ENCODE measurements around the gene AMBN. TPM values are rescaled to one million over a fixed set of nuclear protein-coding genes. Genes with fewer than 3 reads are reported as not detected.
A peak's percentile ranks its signal among the peaks of the same experiment; 100 is the strongest.
"Not testable (repeated sequence)": the region's sequence is repeated elsewhere in the genome, so short reads cannot be mapped to it uniquely, and the experiment has no call there.

Gene AMBN
- total RNA-seq, 1 experiment from 2014 or later: not detected

- intact Hi-C loops (cut with micrococcal nuclease; ENCODE audit: unreplicated experiment) (no loop called here), in situ Hi-C loops (cut with HindIII; ENCODE audit: low pct_unique_long_range_greater_than_20kb, low sequenced_read_pairs) (no loop called here)
- Histone ChIP-seq H3K36me3 (ENCODE audit: control insufficient read depth, insufficient read depth, low read length) (no peaks in the 10 kb centered on the region), H3K4me3 (ENCODE audit: low read depth in 2 of 2, low read length in 2 of 2) (no peak overlapping the region), H3K27me3 (ENCODE audit: control insufficient read depth, insufficient read depth, low read length) (no peaks in the 10 kb centered on the region), H3K9me3 (ENCODE audit: control insufficient read depth, insufficient read depth, low read depth, low read length) (no peaks in the 10 kb centered on the region), H3K4me1 (ENCODE audit: control insufficient read depth, insufficient read depth, low read length) (no peaks in the 10 kb centered on the region), H3K27ac (ENCODE audit: low read length) (no peak overlapping the region)
- POLR2A ChIA-PET: no interaction called here
- no peak for DNase-seq (ENCODE audit: low read depth, low spot score)
- TF ChIP-seq CTCF (IDR thresholded peaks at IDR 0.05) (no peak), SIN3A (IDR thresholded peaks at IDR 0.05; ENCODE audit: borderline replicate concordance, insufficient read depth, low read depth, low read length) (no peak), TCF7L2 (IDR thresholded peaks at IDR 0.05; ENCODE audit: low read depth, low read length) (no peak), POLR2AphosphoS5 (IDR thresholded peaks at IDR 0.05; ENCODE audit: low read depth, low read length) (no peak)
- TF ChIP-seq, protein P1, sequence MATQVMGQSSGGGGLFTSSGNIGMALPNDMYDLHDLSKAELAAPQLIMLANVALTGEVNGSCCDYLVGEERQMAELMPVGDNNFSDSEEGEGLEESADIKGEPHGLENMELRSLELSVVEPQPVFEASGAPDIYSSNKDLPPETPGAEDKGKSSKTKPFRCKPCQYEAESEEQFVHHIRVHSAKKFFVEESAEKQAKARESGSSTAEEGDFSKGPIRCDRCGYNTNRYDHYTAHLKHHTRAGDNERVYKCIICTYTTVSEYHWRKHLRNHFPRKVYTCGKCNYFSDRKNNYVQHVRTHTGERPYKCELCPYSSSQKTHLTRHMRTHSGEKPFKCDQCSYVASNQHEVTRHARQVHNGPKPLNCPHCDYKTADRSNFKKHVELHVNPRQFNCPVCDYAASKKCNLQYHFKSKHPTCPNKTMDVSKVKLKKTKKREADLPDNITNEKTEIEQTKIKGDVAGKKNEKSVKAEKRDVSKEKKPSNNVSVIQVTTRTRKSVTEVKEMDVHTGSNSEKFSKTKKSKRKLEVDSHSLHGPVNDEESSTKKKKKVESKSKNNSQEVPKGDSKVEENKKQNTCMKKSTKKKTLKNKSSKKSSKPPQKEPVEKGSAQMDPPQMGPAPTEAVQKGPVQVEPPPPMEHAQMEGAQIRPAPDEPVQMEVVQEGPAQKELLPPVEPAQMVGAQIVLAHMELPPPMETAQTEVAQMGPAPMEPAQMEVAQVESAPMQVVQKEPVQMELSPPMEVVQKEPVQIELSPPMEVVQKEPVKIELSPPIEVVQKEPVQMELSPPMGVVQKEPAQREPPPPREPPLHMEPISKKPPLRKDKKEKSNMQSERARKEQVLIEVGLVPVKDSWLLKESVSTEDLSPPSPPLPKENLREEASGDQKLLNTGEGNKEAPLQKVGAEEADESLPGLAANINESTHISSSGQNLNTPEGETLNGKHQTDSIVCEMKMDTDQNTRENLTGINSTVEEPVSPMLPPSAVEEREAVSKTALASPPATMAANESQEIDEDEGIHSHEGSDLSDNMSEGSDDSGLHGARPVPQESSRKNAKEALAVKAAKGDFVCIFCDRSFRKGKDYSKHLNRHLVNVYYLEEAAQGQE (IDR thresholded peaks at IDR 0.05; ENCODE audit: insufficient read depth in 1 of 2, low read depth in 2 of 2, low read length in 1 of 2): no peak
- ATAC-seq: no peak
- CTCF ChIA-PET: no interaction called here
- BruUV-seq (replicated peaks): no TSS peak
Measured at GRCh38 chr4:70640192-70640591, 48.1 kb downstream of the AMBN start.

DNA sequence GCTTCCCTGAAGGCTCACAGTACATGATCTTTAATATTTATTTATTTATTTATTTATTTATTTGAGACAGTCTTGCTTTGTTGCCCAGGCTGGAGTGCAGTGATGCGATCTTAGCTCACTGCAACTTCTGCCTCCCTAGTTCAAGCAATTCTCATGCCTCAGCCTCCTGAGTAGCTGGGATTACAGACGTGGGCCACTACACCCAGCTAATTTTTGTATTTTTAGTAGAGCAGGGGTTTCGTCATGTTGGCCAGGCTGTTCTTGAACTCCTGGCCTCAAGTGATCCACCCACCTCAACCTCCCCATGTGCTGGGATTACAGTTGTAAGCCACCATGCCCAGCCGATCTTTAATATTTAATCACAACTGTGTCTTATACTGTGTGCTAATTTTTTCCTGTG, 58.7 kb downstream of the AMBN start:
- CTCF ChIA-PET: interaction anchor here (1.1 kb wide), 1 partner anchor 360 kb away, joined by 4 read pairs; no protein-coding TSS in a partner anchor
- ATAC-seq; H3K4me1 ChIP-seq (ENCODE audit: control insufficient read depth, insufficient read depth, low read length); H3K27ac ChIP-seq (ENCODE audit: low read length); BruUV-seq (replicated peaks); H3K27me3 ChIP-seq (ENCODE audit: control insufficient read depth, insufficient read depth, low read length); DNase-seq (ENCODE audit: low read depth, low spot score); H3K9me3 ChIP-seq (ENCODE audit: control insufficient read depth, insufficient read depth, low read depth, low read length); H3K36me3 ChIP-seq (ENCODE audit: control insufficient read depth, insufficient read depth, low read length); in situ Hi-C loops (cut with HindIII; ENCODE audit: low pct_unique_long_range_greater_than_20kb, low sequenced_read_pairs); H3K4me3 ChIP-seq (ENCODE audit: low read depth in 2 of 2, low read length in 2 of 2); POLR2A ChIA-PET: not testable (repeated sequence)
- intact Hi-C loops (cut with micrococcal nuclease; ENCODE audit: unreplicated experiment): loop anchor here (10.0 kb wide), 1 partner anchor 164 kb away; no protein-coding TSS in a partner anchor

DNA sequence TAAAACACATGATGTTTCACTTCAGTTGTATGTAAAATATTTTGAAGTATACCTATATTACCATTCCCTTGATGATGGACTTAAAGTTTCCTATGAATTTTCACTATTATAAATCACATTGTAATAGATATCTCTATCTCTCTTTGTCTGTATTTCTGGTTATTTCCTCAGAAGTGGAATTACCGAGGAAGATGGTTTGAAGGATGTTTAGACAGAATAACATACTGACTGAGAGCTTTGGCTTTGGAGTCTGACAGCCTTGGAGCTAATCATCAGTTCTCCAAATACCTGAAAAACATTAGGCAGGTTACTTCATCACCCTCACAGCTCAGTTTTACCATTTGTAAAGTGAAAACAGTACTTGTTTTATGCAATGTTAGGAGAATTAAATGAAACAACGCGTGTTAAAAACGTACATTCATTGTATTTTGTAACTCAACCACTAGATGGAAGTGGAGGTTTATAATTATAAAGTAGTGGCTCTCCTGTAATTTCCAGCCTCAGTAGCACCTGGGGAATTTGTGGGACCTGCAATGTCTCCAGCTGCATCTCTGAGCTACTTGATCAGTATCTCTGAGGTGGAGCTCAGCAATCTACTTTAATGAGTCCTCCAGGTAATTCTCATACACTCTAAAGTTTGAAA, 59.9 kb downstream of the AMBN start:
- Histone ChIP-seq H3K27me3 (ENCODE audit: control insufficient read depth, insufficient read depth, low read length) (no peaks in the 10 kb centered on the region), H3K27ac (ENCODE audit: low read length) (no peak overlapping the region), H3K9me3 (ENCODE audit: control insufficient read depth, insufficient read depth, low read depth, low read length) (no peaks in the 10 kb centered on the region), H3K36me3 (ENCODE audit: control insufficient read depth, insufficient read depth, low read length) (no peaks in the 10 kb centered on the region), H3K4me3 (ENCODE audit: low read depth in 2 of 2, low read length in 2 of 2) (peak overlapping the region in 1 of 2 experiments; percentile 17; a peak in 1 of 4 replicates), H3K4me1 (ENCODE audit: control insufficient read depth, insufficient read depth, low read length) (no peaks in the 10 kb centered on the region)
- ChIA-PET CTCF (interaction anchor here (0.5 to 1.1 kb wide), 2 partner anchors 17 to 359 kb away, joined by 3 to 4 read pairs; no protein-coding TSS in a partner anchor), POLR2A (interaction anchor here (0.7 kb wide), 1 partner anchor 163 kb away, joined by 13 read pairs; no protein-coding TSS in a partner anchor)
- ATAC-seq (peak; percentile 76), DNase-seq (ENCODE audit: low read depth, low spot score) (peak; percentile 30)
- BruUV-seq (replicated peaks): no TSS peak
- no peak for TF ChIP-seq TCF7L2 (IDR thresholded peaks at IDR 0.05; ENCODE audit: low read depth, low read length)
- peak; percentile 64 for TF ChIP-seq CTCF (IDR thresholded peaks at IDR 0.05)
- intact Hi-C loops (cut with micrococcal nuclease; ENCODE audit: unreplicated experiment) (loop anchor here (10.0 kb wide), 1 partner anchor 163 kb away; no protein-coding TSS in a partner anchor), in situ Hi-C loops (cut with HindIII; ENCODE audit: low pct_unique_long_range_greater_than_20kb, low sequenced_read_pairs) (no loop called here)

All from Panc1 (cell line).